Measurements from ENCODE around the gene ENTR1. TPM values are rescaled to one million over a fixed set of nuclear protein-coding genes. Genes with fewer than 3 reads are reported as not detected.

The ENTR1 gene
- total and polyA plus RNA-seq, 2 of the 4 experiments (the other 2 are of a cell fraction) = 14.5 to 37.3 TPM

DNA sequence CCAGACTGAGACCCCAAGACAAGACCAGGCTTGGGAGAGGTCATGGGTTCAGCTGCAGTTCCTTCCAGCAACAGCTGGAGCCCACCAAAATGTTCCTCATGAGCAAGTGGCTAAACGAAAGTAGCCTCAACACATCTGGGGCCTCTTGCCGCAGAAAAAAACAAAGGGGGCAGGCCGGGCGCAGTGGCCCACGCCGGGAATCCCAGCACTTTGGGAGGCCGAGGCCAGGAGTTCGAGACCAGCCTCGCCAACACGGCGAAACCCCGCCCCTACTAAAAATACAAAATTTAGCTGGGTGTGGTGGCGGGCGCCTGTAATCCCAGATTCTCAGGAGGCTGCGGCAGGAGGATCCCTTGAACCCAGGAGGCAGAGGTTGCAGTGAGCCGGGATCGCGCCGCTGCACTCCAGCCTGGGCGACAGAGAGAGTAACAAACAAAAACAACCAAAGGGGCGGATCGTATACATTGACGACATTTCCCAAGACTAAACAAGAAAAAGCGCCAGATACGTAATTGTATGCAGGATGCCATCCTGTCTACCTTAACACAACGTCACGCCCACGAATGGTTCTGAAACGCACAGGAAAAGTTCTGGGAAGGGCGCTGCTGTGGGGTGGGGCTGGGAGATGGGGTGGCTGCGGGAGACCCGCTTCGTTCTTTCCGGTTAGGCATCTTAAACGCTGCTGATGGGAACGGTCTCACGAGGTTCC is 27.6 kb upstream of the ENTR1 start (continued):
- no peak for TF ChIP-seq BHLHE40 (IDR thresholded peaks at IDR 0.05; ENCODE audit: low read depth, low read length)

GRCh38 chr9:136437430-136437829 is 27.0 kb upstream of the ENTR1 start:
- H3K9ac ChIP-seq (ENCODE audit: low read depth, low read length) = peak overlapping the region; percentile 29; the same call in 1 of the 2 replicates
- BruUV-seq (replicated peaks) = no TSS peak
- H3K27ac ChIP-seq (ENCODE audit: insufficient read depth, low read length) = no peak overlapping the region
- no peak overlapping the region for H4K5ac ChIP-seq (ENCODE audit: low read depth, low read length)
- H2AFZ ChIP-seq (replicated peaks; ENCODE audit: low read length, poor library complexity) = no peak overlapping the region
- peaks cover 72% of the 10 kb centered on the region for H4K20me1 ChIP-seq (ENCODE audit: insufficient read depth, low read length)
- H4K91ac ChIP-seq (ENCODE audit: insufficient read depth, low read depth, low read length) = no peak overlapping the region
- H3K4me2 ChIP-seq (ENCODE audit: low read depth, low read length) = peak overlapping the region; percentile 76
- peaks cover 40% of the 10 kb centered on the region for H3K36me3 ChIP-seq (ENCODE audit: control insufficient read depth, insufficient read depth, low read length)
- CTCF ChIA-PET = no interaction called here
- peak overlapping the region; percentile 18; the same call in 1 of the 2 replicates for H3K4me3 ChIP-seq (ENCODE audit: insufficient read depth, low read depth, low read length)
- H2BK120ac ChIP-seq (ENCODE audit: low read depth, low read length) = no peak overlapping the region
- H3K79me1 ChIP-seq (ENCODE audit: low read depth in 1 of 2, low read length in 2 of 2) = peaks cover 6 to 70% of the 10 kb centered on the region in 2 experiments
- H3K4me1 ChIP-seq (ENCODE audit: control insufficient read depth, insufficient read depth, low read length) = peaks cover 7% of the 10 kb centered on the region
- DNase-seq (peak; percentile 34), ATAC-seq (ENCODE audit: low read depth) (no peak)
- H3K18ac ChIP-seq (ENCODE audit: low read depth, low read length) = no peak overlapping the region
- in situ Hi-C loops (cut with MboI; ENCODE audit: low sequenced_read_pairs) = no loop called here
- H4K8ac ChIP-seq (ENCODE audit: low read depth in 2 of 2, low read length in 2 of 2) = no peak overlapping the region; a peak in 1 of 4 replicates
- peak overlapping the region; percentile 42 for H2AK9ac ChIP-seq (replicated peaks; ENCODE audit: low read depth, low read length, poor library complexity)
- no peak overlapping the region for H3K4ac ChIP-seq (ENCODE audit: low read depth, low read length)
- H3K9me3 ChIP-seq (ENCODE audit: control insufficient read depth, insufficient read depth, low read length) = no peaks in the 10 kb centered on the region
- 90% methylated on average over 3 of the region's 8 CpGs; no CpG with 5 or more reads in 1 of the 2 experiments for WGBS, 2 experiments (ENCODE audit: extremely low coverage in 2 of 2, insufficient read length in 1 of 2)
- H2BK5ac ChIP-seq (ENCODE audit: low read depth, low read length, poor library complexity, severe bottlenecking) = no peak overlapping the region
- H2AK5ac ChIP-seq (ENCODE audit: low read depth, low read length) = peak overlapping the region; percentile 63; the same call in 1 of the 2 replicates
- no peak overlapping the region for H2BK20ac ChIP-seq (ENCODE audit: low read depth, low read length)
- H3K23ac ChIP-seq (ENCODE audit: low read depth, low read length) = peak overlapping the region; percentile 11; the same call in 1 of the 2 replicates
- no peak overlapping the region for H3K14ac ChIP-seq (replicated peaks; ENCODE audit: low read depth, low read length)
- H2BK15ac ChIP-seq (ENCODE audit: low read depth, low read length) = no peak overlapping the region
- H3K56ac ChIP-seq (ENCODE audit: extremely low read depth, insufficient read depth, low read length) = no peak overlapping the region
- intact Hi-C loops (cut with micrococcal nuclease) = no loop called here
- POLR2A ChIA-PET (ENCODE audit: unreplicated experiment) = no interaction called here
- peaks cover 8% of the 10 kb centered on the region; the same call in 1 of the 2 replicates for H3K9me1 ChIP-seq (ENCODE audit: insufficient read depth, low read length)
- H3K27me3 ChIP-seq (ENCODE audit: control insufficient read depth, insufficient read depth, low read length) = no peaks in the 10 kb centered on the region
- dilution Hi-C loops (cut with HindIII; ENCODE audit: low sequenced_read_pairs, unreplicated experiment) = no loop called here
- TF ChIP-seq CEBPB (IDR thresholded peaks at IDR 0.05; ENCODE audit: low read depth, low read length) (no peak; the same call in 1 of the 2 replicates), MAZ (IDR thresholded peaks at IDR 0.05; ENCODE audit: borderline replicate concordance, low read depth, low read length) (no peak), POLR2A (IDR thresholded peaks at IDR 0.05; ENCODE audit: low read depth, low read length) (no peak), SMC3 (IDR thresholded peaks at IDR 0.05; ENCODE audit: low read depth, low read length) (no peak), RFX5 (IDR thresholded peaks at IDR 0.05; ENCODE audit: low read depth, low read length) (no peak), CTCF (conservative IDR thresholded peaks at IDR 0.05; ENCODE audit: low read depth, low read length) (no peak), NFE2L2 (IDR thresholded peaks at IDR 0.05; ENCODE audit: low read depth, low read length) (no peak), RCOR1 (IDR thresholded peaks at IDR 0.05; ENCODE audit: insufficient replicate concordance, low read length) (no peak), USF2 (IDR thresholded peaks at IDR 0.05; ENCODE audit: low read depth, low read length) (no peak), FOS (IDR thresholded peaks at IDR 0.05; ENCODE audit: low read depth, low read length) (no peak), RAD21 (IDR thresholded peaks at IDR 0.05; ENCODE audit: low read length) (no peak)
- TF ChIP-seq, protein P1, sequence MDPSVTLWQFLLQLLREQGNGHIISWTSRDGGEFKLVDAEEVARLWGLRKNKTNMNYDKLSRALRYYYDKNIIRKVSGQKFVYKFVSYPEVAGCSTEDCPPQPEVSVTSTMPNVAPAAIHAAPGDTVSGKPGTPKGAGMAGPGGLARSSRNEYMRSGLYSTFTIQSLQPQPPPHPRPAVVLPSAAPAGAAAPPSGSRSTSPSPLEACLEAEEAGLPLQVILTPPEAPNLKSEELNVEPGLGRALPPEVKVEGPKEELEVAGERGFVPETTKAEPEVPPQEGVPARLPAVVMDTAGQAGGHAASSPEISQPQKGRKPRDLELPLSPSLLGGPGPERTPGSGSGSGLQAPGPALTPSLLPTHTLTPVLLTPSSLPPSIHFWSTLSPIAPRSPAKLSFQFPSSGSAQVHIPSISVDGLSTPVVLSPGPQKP (IDR thresholded peaks at IDR 0.05; ENCODE audit: borderline replicate concordance, low read depth, low read length) = no peak

Data from IMR-90 (cell line).